HG03108 (cell line): Measurements from ENCODE around the gene C16orf96.

Experiments used
- ATAC-seq: cut with Tn5 transposase; IDR thresholded peaks from one replicate; pipeline ENCODE4 v1.9.1; 2021; ENCODE audit warnings: moderate library complexity; ENCODE audit not compliant: unreplicated experiment

The C16orf96 gene

GRCh38 chr16:4615384-4616046 lies 59.4 kb downstream of the C16orf96 start:
- ATAC-seq: no peak

GRCh38 chr16:4616047-4616811 lies 60.1 kb downstream of the C16orf96 start:
- ATAC-seq: peak; percentile 62

GRCh38 chr16:4617880-4618279 lies 61.7 kb downstream of the C16orf96 start:
- no peak for ATAC-seq

- no peak for ATAC-seq
Measured at GRCh38 chr16:4618645-4619418, 62.7 kb downstream of the C16orf96 start.

- ATAC-seq: no peak
Measured at GRCh38 chr16:4623593-4623992, 67.5 kb downstream of the C16orf96 start.

GRCh38 chr16:4624015-4624826 lies 68.1 kb downstream of the C16orf96 start, which contains the start of gene MGRN1:
Gene MGRN1, plus strand, starts transcription at chr16:4624826. Its CDS starts 135 bp downstream, at chr16:4624961.
- peak; percentile 74 for ATAC-seq

- peak; percentile 46 for ATAC-seq
Measured at GRCh38 chr16:4624827-4625559, 68.9 kb downstream of the C16orf96 start.

GRCh38 chr16:4625560-4626159 lies 69.5 kb downstream of the C16orf96 start:
- no peak for ATAC-seq

- no peak for ATAC-seq
Measured at GRCh38 chr16:4626396-4626795, 70.3 kb downstream of the C16orf96 start.

- no peak for ATAC-seq
Measured at GRCh38 chr16:4628283-4628682, 72.1 kb downstream of the C16orf96 start.

- ATAC-seq: no peak
Measured at GRCh38 chr16:4631444-4631843, 75.3 kb downstream of the C16orf96 start.

GRCh38 chr16:4633910-4634635 lies 77.9 kb downstream of the C16orf96 start:
- ATAC-seq: no peak

GRCh38 chr16:4634768-4635167 lies 78.6 kb downstream of the C16orf96 start:
- no peak for ATAC-seq

- ATAC-seq: no peak
Measured at GRCh38 chr16:4636196-4636595, 80.1 kb downstream of the C16orf96 start.

- ATAC-seq: no peak
Measured at GRCh38 chr16:4637501-4638166, 81.5 kb downstream of the C16orf96 start.

- ATAC-seq: no peak
Measured at GRCh38 chr16:4639899-4640509, 83.9 kb downstream of the C16orf96 start.

- ATAC-seq: no peak
Measured at GRCh38 chr16:4640572-4641305, 84.6 kb downstream of the C16orf96 start.
